Spleen (tissue), 7 donors: ENCODE measurements around the gene RAB10.

Experiments
- POLR2AphosphoS5 ChIP-seq, 3 donors: sonication (generic); formaldehyde crosslinking; IDR thresholded peaks; one replicate each; pipeline ENCODE4 v1.5.1; 2017; ENCODE audit warnings: antibody characterized with exemption in 3 of 3
- TF ChIP-seq, protein P1 (sequence below), 11 experiments: fragments of 200-600 bp in 7 of 11; fragments of 450-650 bp in 4 of 11; sonication (generic) in 4 of 11; IDR thresholded peaks in 8 of 11; conservative IDR thresholded peaks in 3 of 11; 1 replicate in 7 of 11; 2 replicates in 4 of 11; pipeline versions ENCODE4 v1.4.0 to v1.8.0; 2016 to 2021; ENCODE audit warnings: antibody characterized with exemption in 11 of 11, inconsistent platforms in 4 of 11, mild to moderate bottlenecking in 1 of 11
- donor health status: DM: no; HTN: no; CAD: no; lungs with moderate emphysema.
- donor health status: DM: no; HTN: no; CAD: no.
- donor health status: DM: no; HTN: no; CAD: no.

DNA sequence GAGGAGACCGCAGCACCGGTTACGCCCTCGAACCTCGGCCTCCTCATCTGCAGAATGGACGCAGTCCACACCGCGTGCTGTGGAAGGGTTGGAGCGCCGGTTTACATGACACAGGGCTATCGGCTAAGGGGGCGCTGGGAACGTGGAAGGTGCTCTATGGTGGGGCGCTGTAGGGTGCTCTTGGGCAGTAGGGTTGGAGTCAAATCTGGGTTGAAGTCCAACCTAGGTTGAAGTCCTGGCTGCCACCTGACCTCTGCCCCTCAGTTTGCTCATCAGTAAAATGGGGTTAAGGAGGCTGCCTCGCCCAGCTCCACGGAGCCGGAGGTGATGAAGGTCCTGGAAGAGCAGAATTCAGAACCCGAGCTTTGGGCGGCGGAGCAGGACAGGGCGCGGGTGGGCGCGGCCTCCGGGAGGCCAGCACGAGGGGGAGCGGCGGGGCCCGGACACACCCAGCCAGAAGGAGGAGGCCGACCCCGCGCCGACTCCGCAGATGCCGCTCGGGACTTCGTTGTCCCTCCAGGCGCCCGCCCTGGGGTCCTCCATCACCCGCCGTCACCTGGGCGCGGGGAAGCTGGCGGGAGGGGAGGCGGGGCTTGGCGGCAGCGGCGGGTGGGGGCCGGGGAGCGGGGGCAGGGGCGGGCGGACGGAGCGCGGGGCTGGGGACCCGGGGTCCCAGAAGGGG is 138.4 kb downstream of the RAB10 start:
- TF ChIP-seq, protein P1, sequence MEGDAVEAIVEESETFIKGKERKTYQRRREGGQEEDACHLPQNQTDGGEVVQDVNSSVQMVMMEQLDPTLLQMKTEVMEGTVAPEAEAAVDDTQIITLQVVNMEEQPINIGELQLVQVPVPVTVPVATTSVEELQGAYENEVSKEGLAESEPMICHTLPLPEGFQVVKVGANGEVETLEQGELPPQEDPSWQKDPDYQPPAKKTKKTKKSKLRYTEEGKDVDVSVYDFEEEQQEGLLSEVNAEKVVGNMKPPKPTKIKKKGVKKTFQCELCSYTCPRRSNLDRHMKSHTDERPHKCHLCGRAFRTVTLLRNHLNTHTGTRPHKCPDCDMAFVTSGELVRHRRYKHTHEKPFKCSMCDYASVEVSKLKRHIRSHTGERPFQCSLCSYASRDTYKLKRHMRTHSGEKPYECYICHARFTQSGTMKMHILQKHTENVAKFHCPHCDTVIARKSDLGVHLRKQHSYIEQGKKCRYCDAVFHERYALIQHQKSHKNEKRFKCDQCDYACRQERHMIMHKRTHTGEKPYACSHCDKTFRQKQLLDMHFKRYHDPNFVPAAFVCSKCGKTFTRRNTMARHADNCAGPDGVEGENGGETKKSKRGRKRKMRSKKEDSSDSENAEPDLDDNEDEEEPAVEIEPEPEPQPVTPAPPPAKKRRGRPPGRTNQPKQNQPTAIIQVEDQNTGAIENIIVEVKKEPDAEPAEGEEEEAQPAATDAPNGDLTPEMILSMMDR (IDR thresholded peaks at IDR 0.05 in 8 of 11, conservative IDR thresholded peaks at IDR 0.05 in 3 of 11) = no peak
- no peak for TF ChIP-seq POLR2AphosphoS5 (IDR thresholded peaks at IDR 0.05)
